GM19395 (cell line): ENCODE results near the gene RASGRF2.
"Not testable (repeated sequence)": the region's sequence is repeated elsewhere in the genome, so short reads cannot be mapped to it uniquely, and the experiment has no call there.

Experiments
- ATAC-seq: cut with Tn5 transposase; IDR thresholded peaks from one replicate; pipeline ENCODE4 v1.9.1; 2021; ENCODE audit warnings: mild to moderate bottlenecking, moderate library complexity; ENCODE audit not compliant: unreplicated experiment

RASGRF2 gene

DNA sequence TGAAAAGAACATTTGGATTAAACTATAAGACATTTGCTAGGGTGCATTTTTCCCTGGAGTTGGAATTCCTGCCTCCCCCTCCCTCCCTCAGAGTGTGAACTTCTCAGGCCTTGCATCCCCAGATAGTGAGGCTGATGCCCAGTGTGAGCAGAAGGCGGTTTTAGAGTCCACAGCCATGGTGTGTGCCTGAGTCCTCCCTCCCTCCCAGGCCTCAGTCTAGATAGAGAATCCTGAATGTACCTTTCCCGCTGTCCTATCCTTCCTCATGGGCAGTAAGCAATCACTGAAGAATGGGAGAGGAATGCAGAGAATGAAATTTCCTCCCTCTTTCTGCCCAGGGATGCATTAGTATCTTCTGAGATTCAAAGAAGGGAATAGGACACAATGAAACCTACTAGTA is 108.5 kb downstream of the RASGRF2 start:
- no peak for ATAC-seq

GRCh38 chr5:81069990-81070389 is 109.8 kb downstream of the RASGRF2 start:
- ATAC-seq, result no peak

DNA sequence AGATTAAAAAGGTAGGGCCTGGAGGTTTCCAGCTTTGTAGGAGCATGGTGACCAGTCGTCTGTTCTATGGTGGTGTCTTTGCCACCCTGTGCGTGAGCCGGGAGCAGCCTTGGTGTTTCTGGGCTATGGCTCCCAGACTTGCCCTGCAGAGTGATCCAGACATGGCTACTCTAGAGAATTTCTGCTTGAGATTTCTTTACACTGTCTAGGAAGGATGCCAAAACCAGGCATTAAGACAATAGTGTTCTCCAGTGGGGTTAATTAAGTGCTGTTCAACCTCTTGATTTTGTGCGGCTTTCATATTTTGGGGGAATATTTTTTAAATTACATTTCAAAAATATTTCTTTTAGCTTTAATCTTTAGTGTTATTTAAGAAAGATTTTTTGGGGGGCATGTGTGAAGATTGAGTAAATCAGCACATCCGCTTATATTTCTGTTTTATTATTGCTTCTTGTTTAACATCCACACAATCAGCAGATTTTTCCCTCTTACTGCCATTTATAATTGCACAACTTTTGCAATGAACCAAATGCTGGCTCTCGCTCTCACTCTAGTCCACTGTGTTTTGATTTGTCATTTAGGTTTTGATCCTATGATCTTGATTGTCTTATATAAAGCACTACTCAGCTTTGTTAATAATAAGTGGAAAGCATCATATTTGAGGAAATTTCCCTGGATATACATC is 110.5 kb downstream of the RASGRF2 start:
- ATAC-seq, result no peak

GRCh38 chr5:81075041-81075440 is 114.9 kb downstream of the RASGRF2 start:
- ATAC-seq, result no peak

GRCh38 chr5:81077105-81077504 is 116.9 kb downstream of the RASGRF2 start:
- no peak for ATAC-seq

DNA sequence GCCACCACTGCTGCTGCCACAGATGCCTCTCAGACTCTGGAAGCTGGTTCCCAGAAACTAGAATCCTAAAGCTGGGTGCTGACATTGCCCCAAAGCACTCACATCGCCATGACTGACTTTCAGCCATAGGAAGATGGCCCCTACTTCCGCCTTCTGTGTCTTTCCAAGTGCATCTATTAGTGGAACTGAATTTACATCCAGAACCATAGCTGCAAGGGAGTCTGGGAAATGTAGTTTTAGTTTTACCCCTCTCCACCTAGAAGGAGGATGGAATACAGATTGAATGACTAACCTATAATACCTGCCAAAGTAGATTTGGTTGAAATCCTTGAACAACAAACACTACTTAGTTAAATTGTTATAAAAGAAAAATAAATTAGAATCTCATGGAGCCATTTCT is 118.8 kb downstream of the RASGRF2 start:
- no peak for ATAC-seq

GRCh38 chr5:81080809-81081460 is 120.8 kb downstream of the RASGRF2 start:
- no peak for ATAC-seq

DNA sequence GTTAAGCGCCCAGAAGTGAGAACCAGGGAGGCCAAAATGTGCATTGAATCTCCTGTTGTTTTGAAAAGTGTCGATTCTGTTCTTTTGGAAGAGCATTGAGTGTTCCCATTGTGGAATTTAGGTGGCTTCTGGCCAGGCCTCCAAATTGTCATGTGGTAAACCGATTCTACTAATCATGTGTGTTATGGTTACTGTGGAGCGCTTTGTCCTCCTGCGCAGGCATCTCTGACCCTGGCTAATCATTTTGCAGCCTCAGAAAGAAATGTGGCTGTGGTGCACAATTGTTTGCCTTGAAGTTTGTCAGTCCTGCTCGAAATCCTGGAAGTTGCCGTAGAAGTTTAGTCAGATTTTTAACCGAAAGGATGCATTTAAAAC is 121.3 kb downstream of the RASGRF2 start:
- ATAC-seq, result no peak

GRCh38 chr5:81086881-81087281 is 126.7 kb downstream of the RASGRF2 start:
- no peak for ATAC-seq

GRCh38 chr5:81091199-81091598 is 131.0 kb downstream of the RASGRF2 start:
- ATAC-seq, result no peak

DNA sequence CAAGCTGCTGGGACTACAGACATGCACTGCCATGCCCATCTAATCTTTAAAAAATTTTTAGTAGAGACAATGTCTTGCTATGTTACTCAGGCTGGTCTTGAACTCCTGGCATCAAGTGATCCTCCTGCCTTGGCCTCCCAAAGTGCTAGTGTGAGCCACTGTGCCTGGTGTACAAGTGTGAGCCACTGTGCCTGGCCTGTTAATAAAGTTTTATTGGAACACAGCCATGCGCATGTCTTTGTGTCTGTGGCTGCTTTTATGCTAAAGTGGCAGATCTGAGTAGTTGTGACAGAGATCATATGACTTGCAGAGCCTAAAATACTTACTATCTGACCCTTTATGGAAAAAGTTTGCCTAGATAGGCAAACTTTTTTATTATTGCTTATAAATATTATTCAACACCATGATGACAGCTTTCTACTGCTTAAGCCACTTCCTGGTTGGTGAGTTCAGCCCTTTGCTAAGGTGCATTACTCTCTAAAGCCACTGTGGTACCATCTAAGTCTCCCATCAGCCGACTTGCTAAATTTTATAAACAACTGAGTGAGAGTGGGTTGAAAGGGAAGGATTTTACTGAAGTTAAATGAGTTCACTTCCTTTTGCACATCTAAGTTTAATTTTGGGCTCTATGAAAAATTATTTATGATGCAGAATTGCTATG is 133.5 kb downstream of the RASGRF2 start:
- ATAC-seq, result no peak

GRCh38 chr5:81095835-81096234 is 135.7 kb downstream of the RASGRF2 start:
- no peak for ATAC-seq

DNA sequence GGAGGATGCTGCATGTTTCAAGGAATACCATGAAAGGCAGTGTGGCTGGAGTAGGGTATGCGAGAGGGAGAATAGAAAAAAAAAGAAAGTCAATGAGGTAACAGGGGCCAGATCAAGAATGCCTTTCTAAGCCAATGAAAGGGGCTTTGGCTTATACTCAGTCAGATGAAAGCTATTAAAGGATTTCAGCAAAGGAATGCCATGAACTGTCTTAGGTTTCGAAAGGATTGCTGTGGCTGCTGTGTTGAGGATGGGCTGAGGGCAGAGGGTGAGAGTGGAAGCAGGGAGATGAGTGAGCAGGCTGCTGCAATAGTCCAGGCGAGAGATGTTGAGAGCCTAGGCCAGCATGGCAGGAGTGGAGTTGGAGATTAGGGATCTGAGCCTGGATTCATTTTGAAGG is 137.6 kb downstream of the RASGRF2 start:
- ATAC-seq, result no peak

GRCh38 chr5:81105261-81105877 is 145.2 kb downstream of the RASGRF2 start:
- no peak for ATAC-seq

GRCh38 chr5:81115261-81115660 is 155.1 kb downstream of the RASGRF2 start:
- no peak for ATAC-seq

DNA sequence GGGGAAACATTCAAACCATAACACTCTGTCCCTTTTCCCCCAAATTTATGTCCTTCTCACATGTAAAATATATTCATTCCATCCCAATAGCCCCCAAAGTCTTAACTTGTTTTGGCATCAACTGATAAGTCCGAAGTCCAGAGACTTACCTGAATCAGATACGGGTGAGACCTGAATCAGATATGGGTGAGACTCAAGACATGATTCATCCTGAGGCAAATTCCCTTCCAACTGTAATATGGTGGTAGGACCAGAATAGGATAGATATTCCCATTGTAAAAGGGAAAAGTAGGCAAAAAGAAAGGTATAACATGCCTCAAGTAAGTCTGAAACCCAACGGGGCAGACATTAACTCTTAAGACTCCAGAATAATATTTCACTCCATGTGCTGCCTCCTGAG is 157.4 kb downstream of the RASGRF2 start:
- ATAC-seq, result no peak

GRCh38 chr5:81121273-81121672 is 161.1 kb downstream of the RASGRF2 start:
- ATAC-seq, result no peak

DNA sequence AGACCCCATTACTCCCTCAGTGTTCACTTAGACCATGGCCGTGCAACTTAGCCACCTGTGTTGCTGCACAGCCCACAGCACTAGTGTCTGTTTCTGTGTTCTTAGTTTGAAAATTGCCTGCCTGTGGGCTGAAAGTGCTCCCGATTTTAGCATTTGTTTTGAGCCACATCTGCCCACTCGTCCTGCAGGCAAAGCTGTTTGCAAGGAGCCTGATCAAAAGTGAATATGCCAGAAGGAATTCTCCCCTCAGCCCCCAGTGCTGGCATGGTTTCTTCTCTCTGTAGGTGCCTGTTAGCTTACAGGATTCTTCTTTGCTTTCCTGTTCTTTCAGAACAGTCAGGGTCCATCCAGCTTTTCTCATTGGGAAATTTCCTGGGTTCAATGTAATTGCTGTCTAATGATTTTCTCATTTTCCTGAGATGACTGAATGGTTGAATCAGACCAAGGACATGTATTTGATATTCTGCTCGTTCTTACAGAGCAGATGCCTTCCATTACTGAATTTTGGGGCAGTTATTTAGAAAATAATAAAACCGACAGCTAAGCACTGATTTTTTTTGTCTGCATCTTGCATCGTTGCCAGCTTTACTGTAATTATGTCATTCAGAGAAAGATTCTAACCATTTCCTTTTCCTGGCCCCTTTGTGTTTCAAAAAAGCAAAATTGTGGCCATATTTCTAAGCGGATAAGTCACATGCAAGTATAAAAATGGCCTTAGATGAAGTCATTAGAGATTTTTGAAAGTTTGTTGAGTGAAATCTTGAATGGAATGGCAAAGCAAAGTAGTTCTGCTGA is 161.9 kb downstream of the RASGRF2 start:
- no peak for ATAC-seq

GRCh38 chr5:81124689-81125088 is 164.5 kb downstream of the RASGRF2 start:
- ATAC-seq, result not testable (repeated sequence)

- ATAC-seq, result no peak
Observed at GRCh38 chr5:81125959-81126358, 165.8 kb downstream of the RASGRF2 start.

DNA sequence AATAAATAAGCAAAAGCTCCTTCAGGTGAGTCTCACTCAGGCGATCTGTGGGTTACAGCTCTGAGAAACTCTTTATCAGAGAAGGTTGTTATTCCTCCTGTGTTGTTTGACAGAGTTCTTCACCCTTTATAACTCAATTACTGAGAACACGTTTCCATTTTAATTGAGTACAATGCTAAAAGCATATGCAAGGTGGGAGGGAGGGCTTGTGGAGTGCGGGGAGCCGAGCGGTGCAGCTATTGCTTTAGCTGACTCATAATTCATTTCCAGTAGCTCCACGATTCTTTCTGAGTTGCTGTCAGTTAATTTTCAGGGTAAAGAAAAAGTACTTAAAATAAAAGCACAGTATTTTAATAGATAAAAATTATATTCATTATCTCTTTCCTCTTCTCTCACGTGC is 168.3 kb downstream of the RASGRF2 start:
- no peak for ATAC-seq
